Measurements from ENCODE around the gene ST3GAL2. TPM values are rescaled to one million over a fixed set of nuclear protein-coding genes. Genes with fewer than 3 reads are reported as not detected.

ST3GAL2 gene
- total and polyA plus RNA-seq, 8 donors: 2.6 to 51.3 (median 11.7) TPM

GRCh38 chr16:70448075-70448474 lies 9.2 kb upstream of the ST3GAL2 start:
- intact Hi-C loops (cut with DNase I; ENCODE audit: low total_unique reads): loop anchor here (10.0 kb wide), 1 partner anchor 63 kb away; no protein-coding TSS in a partner anchor
- Histone ChIP-seq H3K4me1 (peaks cover 0 to 8% (median 3%) of the 10 kb centered on the region in 4 donors), H3K36me3 (no peaks in the 10 kb centered on the region), H3K9me3 (no peaks in the 10 kb centered on the region), H3K27me3 (peaks cover 0 to 9% (median 0%) of the 10 kb centered on the region in 3 donors), H3K4me3 (no peak overlapping the region), H3K27ac (no peak overlapping the region)
- TF ChIP-seq EP300 (IDR thresholded peaks at IDR 0.05) (no peak), POLR2AphosphoS5 (IDR thresholded peaks at IDR 0.05) (no peak), POLR2A (IDR thresholded peaks at IDR 0.05) (no peak)
- TF ChIP-seq, protein P1, sequence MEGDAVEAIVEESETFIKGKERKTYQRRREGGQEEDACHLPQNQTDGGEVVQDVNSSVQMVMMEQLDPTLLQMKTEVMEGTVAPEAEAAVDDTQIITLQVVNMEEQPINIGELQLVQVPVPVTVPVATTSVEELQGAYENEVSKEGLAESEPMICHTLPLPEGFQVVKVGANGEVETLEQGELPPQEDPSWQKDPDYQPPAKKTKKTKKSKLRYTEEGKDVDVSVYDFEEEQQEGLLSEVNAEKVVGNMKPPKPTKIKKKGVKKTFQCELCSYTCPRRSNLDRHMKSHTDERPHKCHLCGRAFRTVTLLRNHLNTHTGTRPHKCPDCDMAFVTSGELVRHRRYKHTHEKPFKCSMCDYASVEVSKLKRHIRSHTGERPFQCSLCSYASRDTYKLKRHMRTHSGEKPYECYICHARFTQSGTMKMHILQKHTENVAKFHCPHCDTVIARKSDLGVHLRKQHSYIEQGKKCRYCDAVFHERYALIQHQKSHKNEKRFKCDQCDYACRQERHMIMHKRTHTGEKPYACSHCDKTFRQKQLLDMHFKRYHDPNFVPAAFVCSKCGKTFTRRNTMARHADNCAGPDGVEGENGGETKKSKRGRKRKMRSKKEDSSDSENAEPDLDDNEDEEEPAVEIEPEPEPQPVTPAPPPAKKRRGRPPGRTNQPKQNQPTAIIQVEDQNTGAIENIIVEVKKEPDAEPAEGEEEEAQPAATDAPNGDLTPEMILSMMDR (IDR thresholded peaks at IDR 0.05): no peak
- no peak for DNase-seq
- WGBS, 5 donors: 87 to 92% (median 89%) methylated on average over 6 of the region's 6 CpGs

- Histone ChIP-seq H3K9me3 (no peaks in the 10 kb centered on the region), H3K36me3 (no peaks in the 10 kb centered on the region), H3K4me1 (peaks cover 4 to 16% (median 8%) of the 10 kb centered on the region in 4 donors), H3K4me3 (no peak overlapping the region), H3K27ac (peak overlapping the region in 1 of 5 donors; percentile 57), H3K27me3 (no peaks in the 10 kb centered on the region)
- DNase-seq: peak in 1 of 2 donors; percentile 49
- WGBS, 5 donors: 46 to 62% (median 48%) methylated on average over 4 of the region's 4 CpGs
- intact Hi-C loops (cut with DNase I; ENCODE audit: low total_unique reads): loop anchor here (10.0 kb wide), 1 partner anchor 60 kb away; no protein-coding TSS in a partner anchor
- TF ChIP-seq POLR2AphosphoS5 (IDR thresholded peaks at IDR 0.05): no peak
Observed at GRCh38 chr16:70444249-70445063, 5.6 kb upstream of the ST3GAL2 start.

DNA sequence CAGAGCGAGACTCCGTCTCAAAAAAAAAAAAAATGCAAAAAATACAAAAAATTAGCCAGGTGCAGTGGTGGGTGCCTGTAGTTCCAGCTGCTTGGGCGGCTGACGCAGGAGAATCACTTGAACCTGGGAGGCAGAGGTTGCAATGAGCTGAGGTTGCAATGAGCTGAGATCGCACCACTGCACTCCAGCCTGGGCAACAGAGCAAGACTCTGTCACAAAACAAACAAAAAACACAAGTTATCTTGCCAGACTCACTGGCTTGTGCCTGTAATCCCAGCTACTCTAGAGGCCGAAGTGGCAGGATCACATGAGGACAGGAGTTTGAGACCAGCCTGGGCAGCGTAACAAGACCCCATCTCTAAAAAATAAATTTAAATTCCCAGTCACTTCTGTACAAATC lies 3.4 kb upstream of the ST3GAL2 start:
- H3K27ac ChIP-seq: no peak overlapping the region
- H3K4me1 ChIP-seq: peaks cover 18 to 30% (median 25%) of the 10 kb centered on the region in 4 donors
- no peaks in the 10 kb centered on the region for H3K36me3 ChIP-seq
- H3K27me3 ChIP-seq: no peaks in the 10 kb centered on the region
- TF ChIP-seq EP300 (IDR thresholded peaks at IDR 0.05) (no peak), POLR2A (IDR thresholded peaks at IDR 0.05) (no peak), POLR2AphosphoS5 (IDR thresholded peaks at IDR 0.05) (no peak)
- TF ChIP-seq, protein P1 (IDR thresholded peaks at IDR 0.05): no peak
- intact Hi-C loops (cut with DNase I; ENCODE audit: low total_unique reads): loop anchor here (10.0 kb wide), 1 partner anchor 58 kb away; no protein-coding TSS in a partner anchor
- no peak overlapping the region for H3K4me3 ChIP-seq
- DNase-seq: no peak
- 90 to 94% (median 92%) methylated on average over 7 of the region's 7 CpGs for WGBS, 5 donors
- no peaks in the 10 kb centered on the region for H3K9me3 ChIP-seq

- intact Hi-C loops (cut with DNase I; ENCODE audit: low total_unique reads): loop anchor here (10.0 kb wide), 1 partner anchor 57 kb away; no protein-coding TSS in a partner anchor
- Histone ChIP-seq H3K36me3 (no peaks in the 10 kb centered on the region), H3K27me3 (no peaks in the 10 kb centered on the region), H3K4me3 (no peak overlapping the region), H3K4me1 (peaks cover 18 to 39% (median 32%) of the 10 kb centered on the region in 4 donors), H3K9me3 (no peaks in the 10 kb centered on the region), H3K27ac (no peak overlapping the region)
- DNase-seq: no peak
- 80 to 94% (median 92%) methylated on average over 8 of the region's 8 CpGs for WGBS, 5 donors
- TF ChIP-seq, protein P1 (IDR thresholded peaks at IDR 0.05): no peak
- no peak for TF ChIP-seq POLR2A (IDR thresholded peaks at IDR 0.05)
- no peak for TF ChIP-seq POLR2AphosphoS5 (IDR thresholded peaks at IDR 0.05)
- TF ChIP-seq EP300 (IDR thresholded peaks at IDR 0.05): no peak
Observed at GRCh38 chr16:70441406-70441990, 2.6 kb upstream of the ST3GAL2 start.
